ENCODE data around the gene EPAS1.

Gene EPAS1

GRCh38 chr2:46421361-46421760, 124.2 kb downstream of the EPAS1 start:
- TF ChIP-seq POLR2A (IDR thresholded peaks at IDR 0.05; ENCODE audit: low read depth, low read length): no peak
- peak; percentile 78 for FAIRE-seq
- no peak for DNase-seq (ENCODE audit: insufficient read length, low spot score)

GRCh38 chr2:46422717-46423394, 125.6 kb downstream of the EPAS1 start:
- no peak for DNase-seq (ENCODE audit: insufficient read length, low spot score)
- TF ChIP-seq POLR2A (IDR thresholded peaks at IDR 0.05; ENCODE audit: low read depth, low read length): no peak
- no peak for FAIRE-seq

GRCh38 chr2:46424937-46425336, 127.7 kb downstream of the EPAS1 start:
- no peak for TF ChIP-seq POLR2A (IDR thresholded peaks at IDR 0.05; ENCODE audit: low read depth, low read length)
- FAIRE-seq: no peak
- DNase-seq (ENCODE audit: insufficient read length, low spot score): no peak

- FAIRE-seq (no peak), DNase-seq (ENCODE audit: insufficient read length, low spot score) (no peak)
- TF ChIP-seq POLR2A (IDR thresholded peaks at IDR 0.05; ENCODE audit: low read depth, low read length): no peak
These were observed 131.8 kb downstream of the EPAS1 start for GRCh38 chr2:46428911-46429436.

GRCh38 chr2:46430413-46430812, 133.2 kb downstream of the EPAS1 start:
- DNase-seq (ENCODE audit: insufficient read length, low spot score) (no peak), FAIRE-seq (no peak)
- no peak for TF ChIP-seq POLR2A (IDR thresholded peaks at IDR 0.05; ENCODE audit: low read depth, low read length)

- FAIRE-seq (no peak), DNase-seq (ENCODE audit: insufficient read length, low spot score) (no peak)
- TF ChIP-seq POLR2A (IDR thresholded peaks at IDR 0.05; ENCODE audit: low read depth, low read length): no peak
These were observed 133.8 kb downstream of the EPAS1 start for GRCh38 chr2:46430992-46431391.

GRCh38 chr2:46431481-46432235, 134.5 kb downstream of the EPAS1 start:
- DNase-seq (ENCODE audit: insufficient read length, low spot score) (no peak), FAIRE-seq (no peak)
- no peak for TF ChIP-seq POLR2A (IDR thresholded peaks at IDR 0.05; ENCODE audit: low read depth, low read length)

GRCh38 chr2:46434851-46435273, 137.7 kb downstream of the EPAS1 start:
- no peak for DNase-seq (ENCODE audit: insufficient read length, low spot score)
- no peak for FAIRE-seq
- TF ChIP-seq POLR2A (IDR thresholded peaks at IDR 0.05; ENCODE audit: low read depth, low read length): no peak

- DNase-seq (ENCODE audit: insufficient read length, low spot score) (no peak), FAIRE-seq (no peak)
- no peak for TF ChIP-seq POLR2A (IDR thresholded peaks at IDR 0.05; ENCODE audit: low read depth, low read length)
These were observed 138.1 kb downstream of the EPAS1 start for GRCh38 chr2:46435353-46435752.

GRCh38 chr2:46435796-46436360, 138.7 kb downstream of the EPAS1 start:
- DNase-seq (ENCODE audit: insufficient read length, low spot score) (no peak), FAIRE-seq (no peak)
- no peak for TF ChIP-seq POLR2A (IDR thresholded peaks at IDR 0.05; ENCODE audit: low read depth, low read length)
